Ovary (tissue), 3 donors: ENCODE data around the gene SERINC5.

Experiments used
- EP300 ChIP-seq: sonication (generic); formaldehyde crosslinking; IDR thresholded peaks from one replicate; pipeline ENCODE4 v1.6.1; 2017; ENCODE audit warnings: antibody characterized with exemption
- TF ChIP-seq, protein P1 (sequence below), 3 donors: fragments of 450-650 bp in 2 of 3; fragments of 200-600 bp in 1 of 3; IDR thresholded peaks; one replicate each; pipeline versions ENCODE4 v1.5.1 to v1.8.0; 2016 to 2022; ENCODE audit warnings: antibody characterized with exemption in 3 of 3, mild to moderate bottlenecking in 1 of 3
- donor health status: DM: no; HTN: no; CAD: no.

DNA sequence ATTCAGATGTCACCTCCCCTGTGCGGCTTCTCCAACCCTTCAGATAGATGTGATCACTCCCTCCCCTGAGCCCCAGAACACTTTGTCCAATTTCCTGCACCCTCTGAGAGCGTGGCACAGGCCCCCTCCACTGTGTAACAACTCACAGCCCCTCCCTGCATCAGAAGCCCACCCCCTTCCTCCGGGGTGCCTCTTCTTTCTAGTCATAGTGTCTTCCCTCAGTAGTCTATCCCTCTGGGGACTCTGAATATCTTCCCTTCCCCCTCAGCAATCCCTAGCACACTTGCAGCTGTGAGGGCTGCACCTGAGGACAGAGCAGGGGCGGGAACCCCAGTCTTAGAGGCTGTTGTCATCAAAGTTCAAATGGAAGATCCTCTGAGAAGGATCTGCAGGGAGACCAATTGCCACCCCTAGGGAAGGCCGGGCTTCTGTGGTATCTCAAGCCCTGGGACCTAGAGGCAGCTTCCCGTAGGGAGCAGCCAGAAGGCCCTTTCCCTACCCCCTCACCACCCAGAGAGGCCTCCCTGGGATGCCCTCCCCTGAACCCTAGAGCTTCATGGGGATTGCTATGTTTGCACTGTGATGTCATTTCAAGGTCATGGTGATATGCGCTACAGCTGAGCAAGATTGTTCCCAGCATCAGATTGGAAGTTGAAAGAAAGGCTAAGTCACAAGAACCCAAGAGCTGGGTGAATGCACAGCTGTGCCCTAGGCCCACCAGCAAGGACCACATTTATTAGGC is 150.0 kb downstream of the SERINC5 start:
- TF ChIP-seq, protein P1, sequence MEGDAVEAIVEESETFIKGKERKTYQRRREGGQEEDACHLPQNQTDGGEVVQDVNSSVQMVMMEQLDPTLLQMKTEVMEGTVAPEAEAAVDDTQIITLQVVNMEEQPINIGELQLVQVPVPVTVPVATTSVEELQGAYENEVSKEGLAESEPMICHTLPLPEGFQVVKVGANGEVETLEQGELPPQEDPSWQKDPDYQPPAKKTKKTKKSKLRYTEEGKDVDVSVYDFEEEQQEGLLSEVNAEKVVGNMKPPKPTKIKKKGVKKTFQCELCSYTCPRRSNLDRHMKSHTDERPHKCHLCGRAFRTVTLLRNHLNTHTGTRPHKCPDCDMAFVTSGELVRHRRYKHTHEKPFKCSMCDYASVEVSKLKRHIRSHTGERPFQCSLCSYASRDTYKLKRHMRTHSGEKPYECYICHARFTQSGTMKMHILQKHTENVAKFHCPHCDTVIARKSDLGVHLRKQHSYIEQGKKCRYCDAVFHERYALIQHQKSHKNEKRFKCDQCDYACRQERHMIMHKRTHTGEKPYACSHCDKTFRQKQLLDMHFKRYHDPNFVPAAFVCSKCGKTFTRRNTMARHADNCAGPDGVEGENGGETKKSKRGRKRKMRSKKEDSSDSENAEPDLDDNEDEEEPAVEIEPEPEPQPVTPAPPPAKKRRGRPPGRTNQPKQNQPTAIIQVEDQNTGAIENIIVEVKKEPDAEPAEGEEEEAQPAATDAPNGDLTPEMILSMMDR (IDR thresholded peaks at IDR 0.05), result no peak
- no peak for TF ChIP-seq EP300
